HEK293 (cell line): ENCODE data around the gene DDTL.

ENCODE experiments used
- MEIS1 ChIP-seq: sonication (generic); formaldehyde crosslinking; IDR thresholded peaks from 2 replicates; pipeline ENCODE4 v1.8.1; 2022; ENCODE audit warnings: missing genetic modification reagents, mild to moderate bottlenecking, borderline replicate concordance
- TF ChIP-seq, protein P1 (sequence below): fragments of 450-650 bp; formaldehyde crosslinking; IDR thresholded peaks from 2 replicates; pipeline ENCODE4 v1.5.1; 2017; ENCODE audit warnings: missing biosample characterization, missing genetic modification characterization

GRCh38 chr22:23970816-23971486 lies 4.3 kb downstream of the DDTL start:
- no peak for TF ChIP-seq MEIS1 (CRISPR knock-in tag)
- TF ChIP-seq, protein P1, sequence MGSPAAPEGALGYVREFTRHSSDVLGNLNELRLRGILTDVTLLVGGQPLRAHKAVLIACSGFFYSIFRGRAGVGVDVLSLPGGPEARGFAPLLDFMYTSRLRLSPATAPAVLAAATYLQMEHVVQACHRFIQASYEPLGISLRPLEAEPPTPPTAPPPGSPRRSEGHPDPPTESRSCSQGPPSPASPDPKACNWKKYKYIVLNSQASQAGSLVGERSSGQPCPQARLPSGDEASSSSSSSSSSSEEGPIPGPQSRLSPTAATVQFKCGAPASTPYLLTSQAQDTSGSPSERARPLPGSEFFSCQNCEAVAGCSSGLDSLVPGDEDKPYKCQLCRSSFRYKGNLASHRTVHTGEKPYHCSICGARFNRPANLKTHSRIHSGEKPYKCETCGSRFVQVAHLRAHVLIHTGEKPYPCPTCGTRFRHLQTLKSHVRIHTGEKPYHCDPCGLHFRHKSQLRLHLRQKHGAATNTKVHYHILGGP (tag by site-specific recombination), result no peak
